HCT116 (cell line): Measurements from ENCODE around the gene SLCO2A1. TPM values are rescaled to one million over a fixed set of nuclear protein-coding genes. Genes with fewer than 3 reads are reported as not detected.

Source experiments
- ATAC-seq: fragments of 200-7000 bp; cut with Tn5 transposase; 2 replicates; pipeline ENCODE4 v1.9.1; 2020; ENCODE audit warnings: mild to moderate bottlenecking, moderate library complexity
- BruUV-seq: library from RNA; stranded (reverse); fragments of 400-500 nt; replicated peaks from 2 replicates; lab custom pipeline; 2021; lab: Mats Ljungman, UMichigan
- CTCF ChIA-PET: fragments of 300-600 bp; sonication (Branson Sonifier 250); formaldehyde crosslinking; loops from one replicate; lab custom pipeline; 2021; ENCODE audit warnings: antibody characterized with exemption; lab: Charles Lee
- POLR2A ChIA-PET: fragments of 300-600, 350-600 bp; sonication (Branson Sonifier 250); formaldehyde crosslinking; loops from one replicate; lab custom pipeline; 2021; ENCODE audit warnings: antibody characterized with exemption; lab: Charles Lee
- RAD21 ChIA-PET, 2 experiments: fragments of 300-600 bp; sonication (Branson Sonifier 250); formaldehyde crosslinking; loops; one replicate each; lab custom pipeline; 2023; ENCODE audit warnings: low total read pairs in 2 of 2; ENCODE audit not compliant: uncharacterized antibody in 2 of 2, unreplicated experiment in 2 of 2, low non-redundant PET in 1 of 2; lab: Charles Lee
- DNase-seq: peaks from one replicate; pipeline ENCODE4 v3.0.0-alpha.2; 2010; ENCODE audit warnings: low read depth, low spot score
- H2AFZ ChIP-seq: fragments of 200-600 bp; shearing (Covaris generic), sonication (generic); 2 replicates; pipeline ENCODE4 v1.6.1; 2017; ENCODE audit warnings: low read depth, mixed run types, mixed read lengths, antibody characterized with exemption, low read length; ENCODE audit not compliant: poor library complexity, severe bottlenecking
- H3K27ac ChIP-seq: 2 replicates; pipeline ENCODE4 v1.5.1; 2012; ENCODE audit warnings: low read depth, low read length
- H3K27me3 ChIP-seq: fragments of 200-600 bp; sonication (generic); 2 replicates; pipeline ENCODE4 v1.6.1; 2016; ENCODE audit warnings: mixed run types, low read length, mixed read lengths; ENCODE audit not compliant: insufficient read depth
- H3K36me3 ChIP-seq, 2 experiments: fragments of 200-500 bp in 1 of 2; fragments of 200-600 bp in 1 of 2; sonication (Bioruptor generic) in 1 of 2; sonication (generic) in 1 of 2; 2 replicates each; pipeline versions ENCODE4 v1.5.1 to v1.6.1; 2014 to 2016; ENCODE audit warnings: low read length in 2 of 2, inconsistent platforms in 1 of 2, mixed read lengths in 1 of 2, mixed run types in 1 of 2; ENCODE audit not compliant: insufficient read depth in 2 of 2, control insufficient read depth in 1 of 2
- H3K4me1 ChIP-seq, 2 experiments: fragments of 200-600 bp in 1 of 2; sonication (generic) in 1 of 2; 2 replicates each; pipeline versions ENCODE4 v1.5.1 to v1.6.1; 2012 to 2017; ENCODE audit warnings: low read length in 2 of 2, inconsistent platforms in 1 of 2, mild to moderate bottlenecking in 1 of 2, mixed read lengths in 1 of 2, mixed run types in 1 of 2, moderate library complexity in 1 of 2; ENCODE audit not compliant: insufficient read depth in 2 of 2, control insufficient read depth in 1 of 2
- H3K4me2 ChIP-seq: fragments of 200-600 bp; sonication (generic); 2 replicates; pipeline ENCODE4 v1.6.1; 2017; ENCODE audit warnings: mixed run types, low read length, mixed read lengths
- H3K4me3 ChIP-seq, 2 experiments: fragments of 200-600 bp in 1 of 2; sonication (generic) in 1 of 2; replicated peaks in 1 of 2; 2 replicates each; pipeline ENCODE4 v1.5.1; 2011 to 2016; ENCODE audit warnings: low read length in 2 of 2, control low read depth in 1 of 2, low read depth in 1 of 2, mild to moderate bottlenecking in 1 of 2, mixed read lengths in 1 of 2, mixed run types in 1 of 2
- H3K79me2 ChIP-seq: fragments of 200-600 bp; sonication (generic); 2 replicates; pipeline ENCODE4 v1.6.1; 2017; ENCODE audit warnings: mild to moderate bottlenecking, mixed run types, low read length, moderate library complexity, mixed read lengths; ENCODE audit not compliant: insufficient read depth
- H3K9ac ChIP-seq: fragments of 200-600 bp; sonication (generic); 2 replicates; pipeline ENCODE4 v1.6.1; 2016; ENCODE audit warnings: low read length, mixed read lengths
- H3K9me2 ChIP-seq: fragments of 200-600 bp; sonication (generic), shearing (Covaris generic); 2 replicates; pipeline ENCODE4 v1.6.1; 2017; ENCODE audit warnings: mixed run types, mild to moderate bottlenecking, moderate library complexity; ENCODE audit not compliant: insufficient read depth
- H3K9me3 ChIP-seq, 2 experiments: fragments of 200-500 bp in 1 of 2; fragments of 200-600 bp in 1 of 2; sonication (Bioruptor generic) in 1 of 2; sonication (generic) in 1 of 2; 2 replicates each; pipeline ENCODE4 v1.6.1; 2014 to 2017; ENCODE audit warnings: low read length in 2 of 2, mixed read lengths in 2 of 2, inconsistent platforms in 1 of 2, low read depth in 1 of 2, mild to moderate bottlenecking in 1 of 2, mixed run types in 1 of 2, moderate library complexity in 1 of 2; ENCODE audit not compliant: control insufficient read depth in 1 of 2, insufficient read depth in 1 of 2
- H4K20me1 ChIP-seq: fragments of 200-600 bp; sonication (generic), shearing (Covaris generic); 2 replicates; pipeline ENCODE4 v1.6.1; 2017; ENCODE audit warnings: mixed run types, mild to moderate bottlenecking, moderate library complexity; ENCODE audit not compliant: insufficient read depth
- CBX3 ChIP-seq: IDR thresholded peaks from 2 replicates; pipeline ENCODE4 v1.6.1; 2012; ENCODE audit warnings: low read depth
- CEBPB ChIP-seq: IDR thresholded peaks from 2 replicates; pipeline ENCODE4 v1.6.1; 2012; ENCODE audit warnings: low read depth
- ELF1 ChIP-seq: IDR thresholded peaks from 2 replicates; pipeline ENCODE4 v1.6.1; 2012; ENCODE audit warnings: low read depth, borderline replicate concordance
- FOSL1 ChIP-seq: IDR thresholded peaks from 2 replicates; pipeline ENCODE4 v1.6.1; 2012; ENCODE audit warnings: low read depth
- JUND ChIP-seq: IDR thresholded peaks from 2 replicates; pipeline ENCODE4 v1.6.1; 2012
- RAD21 ChIP-seq: IDR thresholded peaks from 2 replicates; pipeline ENCODE4 v1.6.1; 2012; ENCODE audit warnings: low read depth, mild to moderate bottlenecking
- SIN3A ChIP-seq: IDR thresholded peaks from 2 replicates; pipeline ENCODE4 v1.6.1; 2012; ENCODE audit warnings: low read depth
- SP1 ChIP-seq: IDR thresholded peaks from 2 replicates; pipeline ENCODE4 v1.6.1; 2012; ENCODE audit warnings: low read depth
- ZBTB33 ChIP-seq: IDR thresholded peaks from 2 replicates; pipeline ENCODE4 v1.6.1; 2011; ENCODE audit warnings: mild to moderate bottlenecking, low read length, moderate library complexity; ENCODE audit not compliant: insufficient replicate concordance; ENCODE audit errors: extremely low read depth
- ZNF274 ChIP-seq: fragments of 200-500 bp; sonication (Bioruptor generic); IDR thresholded peaks from 2 replicates; pipeline ENCODE4 v1.6.1; 2014; ENCODE audit warnings: mild to moderate bottlenecking, low read depth, low read length, inconsistent platforms
- intact Hi-C: fragments of 100-400 bp; cut with micrococcal nuclease; formaldehyde crosslinking; loops from 2 replicates; pipeline ENCODE4 v1.10.0; 2022
- total RNA-seq: library from RNA; stranded (reverse); gene quantifications from one replicate; pipeline ENCODE4 v1.2.1, GENCODE V29; 2021; ENCODE audit not compliant: unreplicated experiment

The SLCO2A1 gene
- total RNA-seq, 1 experiment from 2014 or later, result 0.52 TPM

DNA sequence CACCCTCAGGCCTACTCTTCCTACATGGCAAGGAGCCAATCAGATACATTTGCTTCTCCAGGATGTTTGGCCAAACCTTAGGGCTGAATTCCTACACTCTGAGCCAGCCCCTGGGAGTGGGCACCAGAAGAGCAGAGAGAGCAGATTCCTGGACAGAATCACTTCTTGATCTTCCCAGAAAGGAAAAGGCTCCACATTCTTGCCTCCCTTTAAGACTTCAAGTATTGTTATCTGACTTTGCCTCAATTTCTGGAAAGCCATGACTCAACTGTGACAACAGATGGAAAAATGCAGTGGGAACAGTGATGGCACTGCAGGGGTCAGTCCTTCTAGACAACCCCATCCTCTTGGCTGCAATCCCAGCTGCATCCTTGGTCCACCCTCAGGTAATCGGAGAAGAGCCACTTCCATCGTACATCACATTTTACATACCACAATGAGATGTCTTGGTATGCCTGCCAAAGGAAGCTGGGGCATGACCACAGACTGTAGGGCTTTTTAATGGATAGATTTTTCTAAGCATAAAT lies 21.0 kb downstream of the SLCO2A1 start:
- peak; percentile 79 for DNase-seq
- ChIA-PET POLR2A (no interaction called here), RAD21 (no interaction called here), CTCF (no interaction called here)
- Histone ChIP-seq H3K27me3 (no peaks in the 10 kb centered on the region), H3K9me3 (no peaks in the 10 kb centered on the region), H3K27ac (peak overlapping the region; percentile 19; the same call in 1 of the 2 replicates), H2AFZ (no peak overlapping the region), H3K9ac (no peak overlapping the region), H3K4me2 (peak overlapping the region; percentile 52), H3K9me2 (no peaks in the 10 kb centered on the region), H3K36me3 (no peaks in the 10 kb centered on the region), H3K79me2 (no peaks in the 10 kb centered on the region), H3K4me3 (0 out of 4 replicates have a peak overlapping the region, but pooled peaks of 1 of the 2 experiments have one; percentile 2), H3K4me1 (peaks cover 14 to 33% of the 10 kb centered on the region in 2 experiments), H4K20me1 (no peaks in the 10 kb centered on the region)
- ATAC-seq, result peak; percentile 91
- intact Hi-C loops, result no loop called here
- peak; percentile 44; the same call in 1 of the 2 replicates for TF ChIP-seq SP1
- TF ChIP-seq SIN3A, result 0 out of 2 replicates have a peak, but pooled peaks have one; percentile 40
- peak; percentile 55 for TF ChIP-seq JUND
- TF ChIP-seq CEBPB, result no peak
- no peak for TF ChIP-seq ZNF274
- no peak for TF ChIP-seq ZBTB33
- TF ChIP-seq CBX3, result peak; percentile 51; the same call in 1 of the 2 replicates
- peak; percentile 54 for TF ChIP-seq FOSL1
- no peak for TF ChIP-seq RAD21
- no peak for TF ChIP-seq ELF1
- BruUV-seq, result no TSS peak
